ENCODE measurements around the gene CHRND. TPM values are rescaled to one million over a fixed set of nuclear protein-coding genes. Genes with fewer than 3 reads are reported as not detected.

CHRND gene
- total and polyA plus RNA-seq, 2 donors from 2014 or later: not detected

DNA sequence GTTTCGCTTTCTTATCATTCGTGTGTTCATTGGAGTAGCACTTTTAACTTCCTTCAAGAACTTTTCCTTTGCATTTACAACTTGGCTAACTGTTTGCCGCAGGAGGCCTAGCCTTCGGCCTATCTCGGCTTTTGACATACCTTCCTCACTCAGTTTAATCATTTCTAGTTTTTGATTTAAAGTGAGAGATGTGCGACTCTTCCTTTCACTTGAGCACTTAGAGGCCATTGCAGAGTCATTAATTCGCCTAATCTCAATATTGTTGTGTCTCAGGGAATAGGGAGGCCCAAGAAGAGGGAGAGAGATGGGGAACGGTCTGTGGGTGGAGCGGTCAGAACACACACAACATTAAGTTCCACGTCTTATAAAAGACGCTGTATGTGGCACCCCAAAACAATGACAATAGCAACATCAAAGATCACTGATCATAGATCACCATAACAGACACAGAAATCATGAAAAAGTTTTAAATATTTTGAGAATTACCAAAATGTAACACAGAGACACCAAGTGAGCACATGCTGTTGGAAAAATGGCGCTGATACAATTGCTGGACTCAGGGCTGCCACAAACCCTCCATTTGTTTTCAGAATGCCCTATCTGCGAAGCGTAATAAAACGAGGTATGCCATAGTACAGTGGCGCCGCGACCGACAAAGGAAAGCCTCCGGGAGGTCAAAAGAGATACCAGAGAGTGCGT lies 23.8 kb downstream of the CHRND start:
- FAIRE-seq: no peak
- peaks cover 0 to 20% (median 16%) of the 10 kb centered on the region in 3 donors for H3K4me1 ChIP-seq (ENCODE audit: control insufficient read depth in 2 of 3, insufficient read depth in 2 of 3, low read depth in 1 of 3, low read length in 3 of 3)

DNA sequence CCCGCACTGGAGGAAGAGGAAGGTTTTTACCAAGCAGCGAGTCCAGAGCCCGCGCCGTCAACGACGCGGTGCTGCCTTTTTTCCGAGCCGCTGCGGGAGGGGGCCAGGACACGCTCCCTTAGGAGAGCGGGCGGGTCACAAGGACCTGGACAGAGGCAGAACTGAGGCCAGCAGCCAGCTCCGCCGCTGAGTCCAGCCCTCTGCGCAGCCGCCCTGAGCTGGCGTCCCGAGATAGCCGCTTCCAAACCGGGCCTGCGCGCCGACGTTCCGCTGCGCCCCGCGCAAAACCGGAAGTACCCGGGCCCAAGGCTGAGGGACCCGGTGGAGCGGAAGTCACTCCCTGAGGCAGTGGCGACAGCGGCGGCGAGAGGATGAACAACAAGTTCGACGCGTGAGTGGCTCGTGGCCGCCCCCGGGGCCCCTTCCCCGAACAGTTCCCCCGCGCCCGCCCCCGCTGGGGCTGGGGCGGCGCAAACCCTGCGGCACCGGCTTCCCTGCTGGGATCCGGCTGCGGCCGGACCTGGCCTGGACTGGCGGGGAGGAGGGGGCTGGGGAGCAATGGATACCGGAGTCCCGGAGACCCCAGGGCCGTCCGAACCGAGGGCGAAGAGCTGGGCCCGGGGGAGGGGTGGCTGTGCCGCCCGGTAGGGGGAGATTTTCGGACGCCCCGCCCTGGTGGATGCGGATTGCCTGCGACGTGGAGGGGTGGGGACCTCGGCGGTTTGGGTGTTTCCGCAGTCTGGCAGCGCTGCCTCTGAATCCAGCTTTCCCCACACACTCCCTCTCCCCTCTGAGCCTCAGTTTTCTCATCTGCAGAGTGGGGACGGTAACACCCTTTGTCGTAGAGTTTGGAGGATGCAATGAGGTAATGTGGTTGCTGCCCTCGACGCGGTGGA lies 24.6 kb downstream of the CHRND start, which contains the start of the genes EIF4E2 and TIGD1:
TSS of gene EIF4E2 (plus strand) at position 336 of the 896 bp plus-strand sequence. CDS start at position 372, 36 bp downstream.
TSS of gene TIGD1 (minus strand) at position 204 of the 896 bp plus-strand sequence. CDS start 675 bp downstream, outside the sequence.
- peak within 1 kb of the TSS; percentile 77 to 92 (median 87) for H3K9ac ChIP-seq (ENCODE audit: low read length in 3 of 3)

More for the DNA sequence above, 23.8 kb downstream of the CHRND start:
- no peaks in the 10 kb centered on the region for H3K27me3 ChIP-seq (ENCODE audit: control insufficient read depth, insufficient read depth, low read length)
- no peak for DNase-seq
- H3K27ac ChIP-seq (ENCODE audit: low read depth in 2 of 2, low read length in 2 of 2): peak overlapping the region; percentile 91 to 94
- H3K9ac ChIP-seq (ENCODE audit: low read length in 3 of 3): peak overlapping the region; percentile 77 to 92 (median 82)
- peaks cover 0 to 4% (median 0%) of the 10 kb centered on the region in 3 donors for H3K36me3 ChIP-seq (ENCODE audit: control insufficient read depth in 2 of 3, insufficient read depth in 3 of 3, low read length in 3 of 3)
- H3K4me3 ChIP-seq (ENCODE audit: low read length in 3 of 3): peak overlapping the region; percentile 71 to 99 (median 93)
- intact Hi-C loops (cut with DNase I): no loop called here
- TF ChIP-seq, protein P1, sequence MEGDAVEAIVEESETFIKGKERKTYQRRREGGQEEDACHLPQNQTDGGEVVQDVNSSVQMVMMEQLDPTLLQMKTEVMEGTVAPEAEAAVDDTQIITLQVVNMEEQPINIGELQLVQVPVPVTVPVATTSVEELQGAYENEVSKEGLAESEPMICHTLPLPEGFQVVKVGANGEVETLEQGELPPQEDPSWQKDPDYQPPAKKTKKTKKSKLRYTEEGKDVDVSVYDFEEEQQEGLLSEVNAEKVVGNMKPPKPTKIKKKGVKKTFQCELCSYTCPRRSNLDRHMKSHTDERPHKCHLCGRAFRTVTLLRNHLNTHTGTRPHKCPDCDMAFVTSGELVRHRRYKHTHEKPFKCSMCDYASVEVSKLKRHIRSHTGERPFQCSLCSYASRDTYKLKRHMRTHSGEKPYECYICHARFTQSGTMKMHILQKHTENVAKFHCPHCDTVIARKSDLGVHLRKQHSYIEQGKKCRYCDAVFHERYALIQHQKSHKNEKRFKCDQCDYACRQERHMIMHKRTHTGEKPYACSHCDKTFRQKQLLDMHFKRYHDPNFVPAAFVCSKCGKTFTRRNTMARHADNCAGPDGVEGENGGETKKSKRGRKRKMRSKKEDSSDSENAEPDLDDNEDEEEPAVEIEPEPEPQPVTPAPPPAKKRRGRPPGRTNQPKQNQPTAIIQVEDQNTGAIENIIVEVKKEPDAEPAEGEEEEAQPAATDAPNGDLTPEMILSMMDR (IDR thresholded peaks at IDR 0.05; ENCODE audit: borderline replicate concordance, extremely low read depth, insufficient read depth): no peak
- H3K9me3 ChIP-seq (ENCODE audit: control insufficient read depth in 2 of 3, insufficient read depth in 1 of 3, low read length in 3 of 3): no peaks in the 10 kb centered on the region

DNA sequence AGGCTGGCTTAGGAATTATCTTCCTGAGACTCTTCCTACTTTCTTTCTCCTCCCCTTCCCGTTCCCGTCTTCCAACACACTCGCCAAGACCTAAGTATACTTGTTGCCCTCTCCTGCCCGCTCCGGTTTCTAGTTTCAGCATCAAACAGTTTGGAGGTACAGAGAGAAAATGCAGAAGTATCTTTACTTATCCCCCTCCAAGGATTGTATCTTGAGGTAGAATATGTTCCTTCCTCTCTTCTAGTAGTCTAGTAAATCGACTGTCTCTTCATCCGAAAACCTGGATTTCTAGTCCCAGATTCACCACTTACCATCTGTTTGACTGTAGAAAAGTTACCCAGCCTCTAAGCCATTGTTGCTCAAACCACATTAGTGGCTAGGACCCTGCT lies 25.3 kb downstream of the CHRND start:
- TF ChIP-seq, protein P1 (IDR thresholded peaks at IDR 0.05; ENCODE audit: borderline replicate concordance, extremely low read depth, insufficient read depth): no peak
- Histone ChIP-seq H3K9ac (ENCODE audit: low read length in 3 of 3) (peak overlapping the region; percentile 77 to 87 (median 85)), H3K36me3 (ENCODE audit: control insufficient read depth in 2 of 3, insufficient read depth in 3 of 3, low read length in 3 of 3) (peaks cover 0 to 4% (median 0%) of the 10 kb centered on the region in 3 donors), H3K4me1 (ENCODE audit: control insufficient read depth in 2 of 3, insufficient read depth in 2 of 3, low read depth in 1 of 3, low read length in 3 of 3) (peaks cover 0 to 22% (median 20%) of the 10 kb centered on the region in 3 donors), H3K9me3 (ENCODE audit: control insufficient read depth in 2 of 3, insufficient read depth in 1 of 3, low read length in 3 of 3) (no peaks in the 10 kb centered on the region), H3K27ac (ENCODE audit: low read depth in 2 of 2, low read length in 2 of 2) (peak overlapping the region; percentile 91 to 94), H3K27me3 (ENCODE audit: control insufficient read depth, insufficient read depth, low read length) (no peaks in the 10 kb centered on the region), H3K4me3 (ENCODE audit: low read length in 3 of 3) (peak overlapping the region; percentile 71 to 99 (median 93))
- DNase-seq: peak in 1 of 5 donors; percentile 31
- intact Hi-C loops (cut with DNase I): no loop called here
- FAIRE-seq: no peak

More for the DNA sequence above, 24.6 kb downstream of the CHRND start, which contains the start of the genes EIF4E2 and TIGD1:
- peaks cover 0 to 22% (median 20%) of the 10 kb centered on the region in 3 donors for H3K4me1 ChIP-seq (ENCODE audit: control insufficient read depth in 2 of 3, insufficient read depth in 2 of 3, low read depth in 1 of 3, low read length in 3 of 3)
- peak within 1 kb of the TSS; percentile 91 to 94 for H3K27ac ChIP-seq (ENCODE audit: low read depth in 2 of 2, low read length in 2 of 2)
- TF ChIP-seq, protein P1 (IDR thresholded peaks at IDR 0.05; ENCODE audit: borderline replicate concordance, extremely low read depth, insufficient read depth): peak; percentile 23
- H3K36me3 ChIP-seq (ENCODE audit: control insufficient read depth in 2 of 3, insufficient read depth in 3 of 3, low read length in 3 of 3): peaks cover 0 to 4% (median 0%) of the 10 kb centered on the region in 3 donors
- no peaks in the 10 kb centered on the region for H3K27me3 ChIP-seq (ENCODE audit: control insufficient read depth, insufficient read depth, low read length)
- no peaks in the 10 kb centered on the region for H3K9me3 ChIP-seq (ENCODE audit: control insufficient read depth in 2 of 3, insufficient read depth in 1 of 3, low read length in 3 of 3)
- intact Hi-C loops (cut with DNase I): no loop called here
- DNase-seq: peak; percentile 97 to 98 (median 98)
- no peak for FAIRE-seq
- H3K4me3 ChIP-seq (ENCODE audit: low read length in 3 of 3): peak within 1 kb of the TSS; percentile 71 to 99 (median 93)
